Chondrocyte (in vitro differentiated cells): ENCODE results near the gene RIOK3. TPM values are rescaled to one million over a fixed set of nuclear protein-coding genes. Genes with fewer than 3 reads are reported as not detected.

Experiments
- DNase-seq: peaks from one replicate; pipeline ENCODE4 v3.0.0; 2021; ENCODE audit warnings: mixed read lengths, low spot score
- H3K27ac Mint-ChIP-seq: one replicate; pipeline ENCODE4 v1.8.0; 2021; ENCODE audit warnings: mild to moderate bottlenecking, moderate library complexity, mixed read lengths; ENCODE audit not compliant: unreplicated experiment
- H3K27me3 Mint-ChIP-seq: 2 replicates; pipeline ENCODE4 v1.8.0; 2021; ENCODE audit warnings: low read depth, mixed read lengths
- H3K36me3 Mint-ChIP-seq: 2 replicates; pipeline ENCODE4 v1.8.0; 2021; ENCODE audit warnings: low read depth, mixed read lengths
- H3K4me1 Mint-ChIP-seq: 2 replicates; pipeline ENCODE4 v1.8.0; 2021; ENCODE audit warnings: low read depth, mild to moderate bottlenecking, mixed read lengths
- H3K4me3 Mint-ChIP-seq: one replicate; pipeline ENCODE4 v1.8.0; 2021; ENCODE audit warnings: mild to moderate bottlenecking, moderate library complexity, mixed read lengths; ENCODE audit not compliant: unreplicated experiment
- H3K9me3 Mint-ChIP-seq: 2 replicates; pipeline ENCODE4 v1.8.0; 2021; ENCODE audit warnings: low read depth, mixed read lengths
- CTCF ChIP-seq: fragments of 200-600 bp; sonication (generic); IDR thresholded peaks from 2 replicates; pipeline ENCODE4 v1.5.0; 2021; ENCODE audit warnings: antibody characterized with exemption, mild to moderate bottlenecking, moderate library complexity
- total RNA-seq: library from RNA; stranded (reverse); gene quantifications from 3 replicates; pipeline ENCODE4 v1.2.1, GENCODE V29; 2021

The RIOK3 gene
- total RNA-seq, 1 donor from 2014 or later = 51.4 TPM

- no peaks in the 10 kb centered on the region for H3K9me3 Mint-ChIP-seq
- H3K27me3 Mint-ChIP-seq = no peaks in the 10 kb centered on the region
- peaks cover 15% of the 10 kb centered on the region for H3K36me3 Mint-ChIP-seq
- TF ChIP-seq CTCF = no peak
- peaks cover 68% of the 10 kb centered on the region for H3K4me1 Mint-ChIP-seq
- peak overlapping the region; percentile 47 for H3K27ac Mint-ChIP-seq
- no peak for DNase-seq
- H3K4me3 Mint-ChIP-seq = no peak overlapping the region
Observed at GRCh38 chr18:23458830-23459529, 5.9 kb downstream of the RIOK3 start.

- H3K27ac Mint-ChIP-seq = no peak overlapping the region
Observed at GRCh38 chr18:23459530-23459921, 6.4 kb downstream of the RIOK3 start.

GRCh38 chr18:23460285-23461273, 7.5 kb downstream of the RIOK3 start:
- no peak overlapping the region for H3K4me3 Mint-ChIP-seq
- TF ChIP-seq CTCF = no peak
- H3K9me3 Mint-ChIP-seq = no peaks in the 10 kb centered on the region
- H3K36me3 Mint-ChIP-seq = peaks cover 20% of the 10 kb centered on the region
- H3K27ac Mint-ChIP-seq = peak overlapping the region; percentile 36
- no peaks in the 10 kb centered on the region for H3K27me3 Mint-ChIP-seq
- no peak for DNase-seq
- H3K4me1 Mint-ChIP-seq = peaks cover 56% of the 10 kb centered on the region

More at GRCh38 chr18:23459530-23459921, 6.4 kb downstream of the RIOK3 start:
- no peak overlapping the region for H3K4me3 Mint-ChIP-seq
- peaks cover 63% of the 10 kb centered on the region for H3K4me1 Mint-ChIP-seq
- no peaks in the 10 kb centered on the region for H3K27me3 Mint-ChIP-seq
- no peak for DNase-seq
- no peak for TF ChIP-seq CTCF
- H3K9me3 Mint-ChIP-seq = no peaks in the 10 kb centered on the region
- H3K36me3 Mint-ChIP-seq = peaks cover 18% of the 10 kb centered on the region

GRCh38 chr18:23462876-23463275, 9.8 kb downstream of the RIOK3 start:
- H3K27me3 Mint-ChIP-seq = no peaks in the 10 kb centered on the region
- no peaks in the 10 kb centered on the region for H3K9me3 Mint-ChIP-seq
- H3K27ac Mint-ChIP-seq = no peak overlapping the region
- peaks cover 26% of the 10 kb centered on the region for H3K36me3 Mint-ChIP-seq
- peaks cover 39% of the 10 kb centered on the region for H3K4me1 Mint-ChIP-seq
- no peak for TF ChIP-seq CTCF
- no peak for DNase-seq
- H3K4me3 Mint-ChIP-seq = no peak overlapping the region

GRCh38 chr18:23468753-23469459, 15.8 kb downstream of the RIOK3 start:
- no peaks in the 10 kb centered on the region for H3K27me3 Mint-ChIP-seq

More at GRCh38 chr18:23468753-23469459, 15.8 kb downstream of the RIOK3 start:
- no peak for DNase-seq
- H3K4me3 Mint-ChIP-seq = no peak overlapping the region
- TF ChIP-seq CTCF = no peak
- no peaks in the 10 kb centered on the region for H3K4me1 Mint-ChIP-seq
- no peaks in the 10 kb centered on the region for H3K9me3 Mint-ChIP-seq
- H3K36me3 Mint-ChIP-seq = peaks cover 30% of the 10 kb centered on the region
- H3K27ac Mint-ChIP-seq = no peak overlapping the region
